ENCODE measurements around the gene ADD2. TPM values are rescaled to one million over a fixed set of nuclear protein-coding genes. Genes with fewer than 3 reads are reported as not detected.
"Not testable (repeated sequence)": the region's sequence is repeated elsewhere in the genome, so short reads cannot be mapped to it uniquely, and the experiment has no call there.

The ADD2 gene
- total RNA-seq, 1 donor from 2014 or later, result 3.3 TPM

DNA sequence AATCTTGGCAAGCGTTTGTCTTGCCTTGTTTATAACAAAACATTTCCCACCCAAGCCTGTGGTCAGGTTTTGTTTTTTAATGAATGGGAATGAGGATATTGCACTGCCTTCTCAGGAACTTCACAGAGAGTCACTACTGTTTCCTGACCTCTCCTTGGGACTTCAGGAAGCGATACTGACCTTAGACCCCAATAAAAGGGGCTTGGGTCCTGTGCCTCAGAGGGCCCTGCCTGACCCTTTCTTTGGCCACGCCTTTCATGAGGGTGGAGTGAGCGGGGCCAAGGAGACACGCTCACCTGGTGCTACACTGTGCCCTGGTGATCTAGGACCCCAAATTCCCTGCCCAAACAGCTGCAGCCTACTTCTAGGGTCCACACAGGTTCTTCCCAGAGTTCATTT lies 121.6 kb downstream of the ADD2 start:
- no peak for DNase-seq (ENCODE audit: low spot score)

GRCh38 chr2:70645733-70646419 lies 122.1 kb downstream of the ADD2 start:
- DNase-seq (ENCODE audit: low spot score), result no peak

DNA sequence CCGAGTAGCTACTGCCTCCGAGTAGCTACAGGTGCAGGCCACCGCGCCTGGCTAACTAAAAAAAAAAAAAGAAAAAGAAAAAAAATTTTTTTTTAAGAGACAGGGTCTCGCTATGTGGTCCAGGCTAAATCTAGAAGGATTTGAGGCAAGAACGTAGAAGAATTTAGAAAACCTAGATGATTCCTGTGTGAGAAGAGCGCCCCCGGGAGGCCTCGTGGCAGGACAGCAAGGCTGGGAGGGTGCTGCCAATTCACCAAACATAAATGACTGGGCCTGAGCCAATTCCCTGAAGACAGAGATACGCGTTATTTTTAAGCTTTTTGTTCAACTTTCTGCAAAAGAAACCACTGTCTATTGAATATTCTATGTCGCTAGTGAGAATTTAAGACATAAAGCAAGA lies 124.3 kb downstream of the ADD2 start:
- DNase-seq (ENCODE audit: low spot score), result no peak

DNA sequence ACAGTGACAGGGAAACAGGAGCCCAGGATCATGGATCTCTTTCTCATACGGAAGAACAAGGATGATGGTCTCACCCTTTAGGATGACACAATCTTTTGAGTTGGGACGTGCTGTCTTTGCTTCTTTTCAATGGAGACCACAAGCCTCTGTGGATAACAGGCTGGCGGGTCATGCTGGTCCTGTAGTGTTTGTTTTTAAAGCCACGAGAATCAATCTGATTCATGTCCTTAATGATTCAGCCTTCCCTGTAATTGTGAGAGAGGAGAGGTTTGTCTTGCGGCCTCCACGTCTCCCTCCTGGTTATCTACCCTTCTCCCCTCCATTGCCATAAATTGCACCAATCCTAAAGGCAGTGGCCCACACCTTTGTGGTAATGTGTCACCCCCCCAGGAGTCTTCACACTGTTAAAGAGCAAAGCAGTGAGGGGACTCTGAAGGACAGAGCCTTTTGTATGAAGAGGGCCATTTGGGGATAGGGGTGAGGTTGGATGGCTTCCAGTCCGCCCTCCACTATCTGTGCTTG lies 126.7 kb downstream of the ADD2 start:
- no peak for DNase-seq (ENCODE audit: low spot score)

GRCh38 chr2:70639841-70640436 lies 128.1 kb downstream of the ADD2 start:
- DNase-seq (ENCODE audit: low spot score), result no peak

GRCh38 chr2:70638561-70638960 lies 129.4 kb downstream of the ADD2 start:
- DNase-seq (ENCODE audit: low spot score), result no peak

- DNase-seq (ENCODE audit: low spot score), result no peak
Measured at GRCh38 chr2:70633508-70633907, 134.5 kb downstream of the ADD2 start.

- no peak for DNase-seq (ENCODE audit: low spot score)
Measured at GRCh38 chr2:70632966-70633365, 135.0 kb downstream of the ADD2 start.

DNA sequence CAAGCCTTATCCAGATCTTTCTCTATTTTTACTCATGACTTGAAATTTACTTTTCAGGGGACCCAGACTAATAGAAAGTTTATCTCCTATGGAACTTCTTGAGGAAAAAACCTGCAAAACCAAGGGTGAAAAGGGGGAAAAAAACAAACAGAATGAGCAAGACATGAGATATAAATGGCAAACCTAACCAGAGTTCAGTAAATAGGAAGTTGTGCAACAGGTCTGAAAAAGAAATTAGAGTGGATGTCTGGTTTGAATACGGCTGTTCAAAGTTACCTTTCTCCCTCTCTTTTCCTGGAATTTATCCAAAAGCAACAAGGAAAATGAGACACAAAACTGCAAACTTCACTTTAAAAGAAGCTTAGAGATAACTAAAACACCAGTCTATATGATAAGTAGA lies 135.6 kb downstream of the ADD2 start:
- no peak for DNase-seq (ENCODE audit: low spot score)

DNA sequence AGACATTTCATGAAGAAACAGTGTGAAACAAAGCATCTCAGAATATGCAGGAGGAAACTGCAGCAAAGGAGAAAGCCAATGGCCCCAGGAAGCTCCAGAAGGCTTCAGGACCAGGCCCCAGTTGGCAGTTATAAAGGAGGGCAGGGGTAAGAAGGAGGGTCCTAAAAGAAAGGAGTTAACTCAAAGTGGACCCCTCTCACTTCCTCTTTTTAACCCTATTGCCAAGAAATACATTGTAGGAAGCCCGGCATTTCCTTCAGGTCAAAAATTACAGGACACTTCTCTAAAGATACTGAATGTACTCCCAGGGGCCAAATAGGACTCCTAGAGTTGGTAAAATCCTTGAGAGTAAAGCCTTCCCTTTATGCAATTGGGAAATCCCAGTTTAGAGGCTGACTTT lies 137.2 kb downstream of the ADD2 start:
- no peak for DNase-seq (ENCODE audit: low spot score)

- DNase-seq (ENCODE audit: low spot score), result no peak
Measured at GRCh38 chr2:70627211-70627898, 140.6 kb downstream of the ADD2 start.

DNA sequence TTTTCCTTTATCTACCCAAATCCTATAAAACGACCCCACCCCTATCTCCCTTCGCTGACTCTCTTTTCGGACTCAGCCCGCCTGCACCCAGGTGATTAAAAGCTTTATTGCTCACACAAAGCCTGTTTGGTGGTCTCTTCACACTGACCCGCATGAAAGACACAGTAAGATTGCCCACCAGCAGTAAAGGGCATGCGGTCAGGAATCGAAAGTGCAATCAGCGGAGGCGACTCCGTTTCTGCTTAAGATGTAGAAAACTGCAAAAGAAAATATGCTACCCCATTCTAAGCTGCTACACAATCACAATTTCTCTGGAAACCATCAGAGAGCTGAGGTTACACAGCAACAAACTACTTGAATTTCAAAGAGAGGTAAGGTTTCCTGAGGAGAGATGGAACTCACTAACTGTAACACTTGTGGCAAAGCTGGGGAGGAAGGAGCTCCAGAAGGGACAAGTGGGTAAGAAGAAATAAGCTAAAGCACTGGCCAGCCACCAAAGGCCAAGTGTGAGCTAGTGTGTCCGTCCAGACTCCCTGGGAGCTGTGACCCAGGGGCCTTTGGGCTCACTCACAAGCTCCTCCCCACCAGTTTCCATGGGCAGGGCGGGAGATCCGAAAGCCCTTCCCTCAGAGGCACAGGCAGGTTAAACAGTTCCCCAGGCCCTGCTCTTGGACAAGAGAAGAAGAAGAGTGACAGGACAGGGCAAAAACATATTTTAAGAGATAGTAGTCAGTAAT lies 141.6 kb downstream of the ADD2 start:
- DNase-seq (ENCODE audit: low spot score), result no peak

GRCh38 chr2:70621536-70621935 lies 146.5 kb downstream of the ADD2 start:
- DNase-seq (ENCODE audit: low spot score), result not testable (repeated sequence)

DNA sequence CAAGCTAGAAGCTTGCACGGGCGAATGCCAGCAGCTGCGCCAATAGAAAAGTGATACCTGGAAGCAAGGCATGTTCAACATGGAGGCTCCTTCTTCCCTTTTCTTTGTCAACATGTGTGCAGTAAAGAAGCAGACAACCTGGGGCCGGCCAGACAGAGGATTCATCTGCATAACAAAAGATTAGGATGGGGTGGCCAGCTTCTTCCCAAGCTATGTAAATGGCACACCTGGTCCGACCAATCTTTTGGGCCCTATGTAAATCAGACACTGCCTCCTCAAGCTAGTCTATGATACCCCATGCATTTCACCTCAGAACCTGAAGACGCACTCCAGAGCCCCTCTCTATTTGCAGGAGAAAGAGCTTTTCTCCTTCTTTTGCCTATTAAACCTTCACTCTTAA lies 148.0 kb downstream of the ADD2 start:
- no peak for DNase-seq (ENCODE audit: low spot score)

- no peak for DNase-seq (ENCODE audit: low spot score)
Measured at GRCh38 chr2:70619167-70619566, 148.8 kb downstream of the ADD2 start.

DNA sequence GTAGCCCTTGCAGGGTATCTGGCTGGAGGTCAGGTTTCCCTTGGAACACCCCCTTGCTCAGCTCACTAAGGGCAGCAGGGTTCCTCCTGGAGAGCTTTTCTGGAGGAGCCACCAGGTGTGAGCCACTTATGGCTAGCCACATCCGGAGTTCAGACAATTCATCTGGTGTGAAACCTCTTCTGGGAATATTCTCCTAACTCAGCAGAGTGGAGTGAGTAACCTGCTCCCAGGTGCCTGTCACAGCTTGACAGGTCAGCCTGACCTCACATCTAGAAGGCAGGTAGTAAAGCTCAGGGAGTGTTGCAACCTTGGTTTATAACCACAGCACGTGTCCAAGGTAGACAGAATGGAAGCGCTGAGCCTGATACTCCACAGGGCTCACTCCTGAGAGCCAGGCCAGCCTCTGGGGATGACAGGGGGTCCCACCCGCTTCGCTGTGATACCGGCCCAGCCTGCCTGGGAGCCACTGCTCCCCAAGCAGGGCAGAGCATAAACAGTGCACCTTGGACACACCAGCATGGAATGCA lies 151.8 kb downstream of the ADD2 start:
- no peak for DNase-seq (ENCODE audit: low spot score)

GRCh38 chr2:70615222-70615621 lies 152.8 kb downstream of the ADD2 start:
- no peak for DNase-seq (ENCODE audit: low spot score)

DNA sequence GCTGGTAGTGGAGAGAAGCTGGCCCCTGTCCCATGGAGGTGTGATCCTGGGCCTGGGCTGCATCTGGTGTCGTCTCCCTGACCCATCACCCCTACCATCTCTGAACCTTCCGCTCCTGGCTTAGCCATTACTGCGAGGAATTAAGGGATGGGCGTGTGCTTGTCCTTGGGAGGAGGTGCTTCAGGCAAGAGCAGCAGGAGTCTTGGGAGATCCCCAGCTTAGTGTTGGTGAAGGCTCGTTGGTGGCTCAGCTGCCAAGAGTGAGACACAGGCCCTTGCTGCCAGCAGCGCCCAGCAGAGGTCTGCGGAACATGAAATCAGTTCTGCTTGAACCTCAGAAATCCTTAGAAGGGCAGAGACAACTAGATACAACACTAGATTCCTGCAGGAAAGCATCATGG lies 154.5 kb downstream of the ADD2 start:
- DNase-seq (ENCODE audit: low spot score), result no peak

DNA sequence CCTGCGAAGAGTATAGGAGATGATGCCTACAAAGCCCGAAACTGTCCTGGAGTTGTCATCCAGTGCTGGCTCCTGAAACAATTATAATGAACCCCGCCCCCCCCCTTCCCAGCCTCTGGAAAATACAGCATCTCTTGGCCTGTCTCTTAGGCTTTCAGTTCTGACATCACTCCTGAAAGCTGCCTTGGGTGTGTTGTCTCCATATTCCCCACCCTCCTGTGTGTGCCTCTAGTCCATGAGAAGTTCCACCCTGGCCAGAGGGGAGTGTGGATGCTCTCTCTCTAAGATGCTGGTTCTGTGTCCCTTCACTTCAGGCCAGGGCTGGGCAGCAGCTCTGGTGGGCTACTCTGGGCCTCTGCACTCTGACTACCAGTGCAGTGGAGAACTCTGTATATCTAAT lies 155.4 kb downstream of the ADD2 start:
- DNase-seq (ENCODE audit: low spot score), result no peak

DNA sequence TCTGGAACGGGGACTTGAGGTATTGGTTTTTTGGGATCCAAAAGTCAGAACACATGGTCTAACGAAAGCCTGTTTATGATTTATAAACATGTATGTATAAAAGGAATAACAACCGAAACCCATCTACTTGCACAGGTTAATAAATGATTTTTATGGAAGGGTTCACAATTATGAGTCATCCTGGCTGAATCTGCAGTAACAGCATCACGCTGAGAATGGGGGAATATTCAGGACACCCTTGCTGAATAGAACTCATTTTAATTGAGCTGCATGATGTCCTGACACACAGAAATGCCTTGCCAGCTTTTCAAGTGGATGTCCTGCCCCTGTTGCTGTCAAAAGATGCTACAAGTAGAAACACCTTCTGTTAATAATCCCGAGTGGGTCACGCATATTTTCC lies 159.6 kb downstream of the ADD2 start:
- DNase-seq (ENCODE audit: low spot score), result no peak

DNA sequence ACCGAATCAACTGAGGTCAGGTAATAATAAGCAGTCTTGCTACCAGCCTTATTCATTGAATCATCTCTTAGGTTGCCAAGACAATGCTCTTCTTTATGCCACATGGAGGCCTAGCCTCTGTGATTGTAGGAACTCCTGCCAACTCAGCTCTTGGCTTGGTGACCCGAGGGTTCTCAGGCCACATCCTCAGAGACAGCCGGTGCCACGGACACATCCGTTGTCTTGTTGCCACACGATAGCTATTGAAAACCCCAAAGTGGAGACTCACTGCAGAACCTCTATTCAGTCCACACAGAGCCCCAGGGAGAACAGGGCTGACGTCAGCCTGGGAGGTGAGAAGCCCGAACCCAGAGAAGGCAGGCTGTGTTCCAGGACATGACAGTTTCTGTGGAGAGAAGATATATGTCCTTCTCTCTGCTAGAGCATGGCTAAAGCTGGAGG lies 160.9 kb downstream of the ADD2 start:
- DNase-seq (ENCODE audit: low spot score), result no peak

All from mesenteric fat pad (tissue), 1 donor.